GM12878 (cell line): ENCODE measurements around the gene FSHR. TPM values are rescaled to one million over a fixed set of nuclear protein-coding genes. Genes with fewer than 3 reads are reported as not detected.

Experiments used
- ATAC-seq: fragments of 200-7000 bp; cut with Tn5 transposase; 3 replicates; pipeline ENCODE4 v1.9.1; 2020; ENCODE audit warnings: mild to moderate bottlenecking, moderate library complexity
- BruUV-seq: library from RNA; stranded (reverse); fragments of 400-500 nt; replicated peaks from 2 replicates; lab custom pipeline; 2021; lab: Mats Ljungman, UMichigan
- CTCF ChIA-PET: fragments of 300-600 bp; sonication (Branson Sonifier 250); formaldehyde crosslinking; extraction: SDS; loops from one replicate; lab custom pipeline; 2021; ENCODE audit warnings: inconsistent platforms; lab: Yijun Ruan, JAX
- POLR2A ChIA-PET: fragments of 350-600 bp; formaldehyde crosslinking; extraction: SDS; loops from one replicate; lab custom pipeline; 2021; ENCODE audit warnings: inconsistent platforms; lab: Charles Lee
- RAD21 ChIA-PET: fragments of 300-600 bp; sonication (Branson Sonifier 250); formaldehyde crosslinking; loops from one replicate; lab custom pipeline; 2023; ENCODE audit warnings: antibody characterized with exemption; ENCODE audit not compliant: unreplicated experiment; lab: Charles Lee
- SMC1A ChIA-PET: fragments of 300-600 bp; sonication (Branson Sonifier 250); formaldehyde crosslinking; loops from one replicate; lab custom pipeline; 2023; ENCODE audit not compliant: unreplicated experiment, uncharacterized antibody; lab: Charles Lee
- DNase-seq: peaks from one replicate; pipeline ENCODE4 v3.0.0-alpha.2; 2011; ENCODE audit warnings: low read depth, low spot score
- FAIRE-seq: peaks from 3 replicates; lab custom pipeline; 2011; peaks lifted over from hg19 to GRCh38; lab: Jason Lieb, UNC
- H2AFZ ChIP-seq: 2 replicates; pipeline ENCODE4 v1.6.0; 2011; ENCODE audit warnings: low read depth, low read length, control low read depth; ENCODE audit not compliant: control insufficient read depth
- H3K27ac ChIP-seq: 2 replicates; pipeline ENCODE4 v1.5.1; 2011; ENCODE audit warnings: control low read depth; ENCODE audit not compliant: control insufficient read depth, insufficient read depth
- H3K27me3 ChIP-seq, 2 experiments: replicated peaks in 1 of 2; 2 replicates each; pipeline versions ENCODE4 v1.6.0 to v1.6.1; 2011; ENCODE audit warnings: low read length in 1 of 2; ENCODE audit not compliant: control insufficient read depth in 2 of 2, insufficient read depth in 2 of 2
- H3K36me3 ChIP-seq, 2 experiments: 2 replicates each; pipeline ENCODE4 v1.5.1; 2011; ENCODE audit warnings: low read length in 1 of 2; ENCODE audit not compliant: control insufficient read depth in 2 of 2, insufficient read depth in 2 of 2
- H3K4me1 ChIP-seq: 2 replicates; pipeline ENCODE4 v1.6.1; 2011; ENCODE audit warnings: mild to moderate bottlenecking, low read length, moderate library complexity, mixed read lengths; ENCODE audit not compliant: control insufficient read depth, insufficient read depth
- H3K4me2 ChIP-seq: 2 replicates; pipeline ENCODE4 v1.6.0; 2011; ENCODE audit warnings: control low read depth; ENCODE audit not compliant: control insufficient read depth, insufficient read depth
- H3K4me3 ChIP-seq: fragments of 200-600 bp; sonication (generic); 2 replicates; pipeline ENCODE4 v1.5.1; 2016
- H3K79me2 ChIP-seq: 2 replicates; pipeline ENCODE4 v1.6.0; 2011; ENCODE audit warnings: low read length; ENCODE audit not compliant: control insufficient read depth, insufficient read depth
- H3K9ac ChIP-seq: 2 replicates; pipeline ENCODE4 v1.8.0; 2011; ENCODE audit warnings: low read length, control low read depth, mixed read lengths; ENCODE audit not compliant: control insufficient read depth, insufficient read depth
- H3K9me3 ChIP-seq: replicated peaks from 3 replicates; pipeline ENCODE4 v1.5.1; 2011; ENCODE audit warnings: mild to moderate bottlenecking, low read length; ENCODE audit not compliant: control insufficient read depth, insufficient read depth
- H4K20me1 ChIP-seq: 2 replicates; pipeline ENCODE4 v1.6.0; 2011; ENCODE audit not compliant: control insufficient read depth, insufficient read depth
- CHD4 ChIP-seq: fragments of 200-600 bp; sonication (generic); IDR thresholded peaks from 2 replicates; pipeline ENCODE4 v1.6.1; 2016; ENCODE audit warnings: mild to moderate bottlenecking
- CUX1 ChIP-seq: IDR thresholded peaks from 2 replicates; pipeline ENCODE4 v1.6.1; 2012; ENCODE audit warnings: improper control_type of control experiment, low read depth, low read length; ENCODE audit not compliant: insufficient replicate concordance
- HDAC2 ChIP-seq: fragments of 200-600 bp; sonication (generic); IDR thresholded peaks from 2 replicates; pipeline ENCODE4 v1.6.1; 2017
- PBX3 ChIP-seq: IDR thresholded peaks from 2 replicates; pipeline ENCODE4 v1.6.1; 2011; ENCODE audit warnings: mild to moderate bottlenecking, low read depth, low read length, moderate library complexity; ENCODE audit not compliant: insufficient replicate concordance
- SREBF2 ChIP-seq: IDR thresholded peaks from 2 replicates; pipeline ENCODE4 v1.6.1; 2012; ENCODE audit warnings: mild to moderate bottlenecking, low read length
- SUPT20H ChIP-seq: IDR thresholded peaks from 2 replicates; pipeline ENCODE4 v1.6.1; 2011; ENCODE audit warnings: low read depth, mild to moderate bottlenecking, low read length, moderate library complexity, borderline replicate concordance; ENCODE audit not compliant: control insufficient read depth
- SUZ12 ChIP-seq: fragments of 200-600 bp; sonication (generic); IDR thresholded peaks from one replicate; pipeline ENCODE4 v1.6.1; 2018; ENCODE audit warnings: antibody characterized with exemption, mild to moderate bottlenecking; ENCODE audit not compliant: unreplicated experiment
- TCF12 ChIP-seq: IDR thresholded peaks from 2 replicates; pipeline ENCODE4 v1.6.1; 2011; ENCODE audit warnings: low read depth, mild to moderate bottlenecking, low read length
- TCF3 ChIP-seq: IDR thresholded peaks from 2 replicates; pipeline ENCODE4 v1.6.1; 2012; ENCODE audit warnings: low read depth, mild to moderate bottlenecking, low read length, borderline replicate concordance; ENCODE audit not compliant: insufficient read depth
- WGBS: methylation state at CpG from one replicate; pipeline ENCODE4 v1.1.6; 2016; ENCODE audit warnings: low lambda C conversion rate; ENCODE audit not compliant: insufficient replicate concordance, insufficient coverage; ENCODE audit errors: missing lambda C conversion rate; 5-methylcytosine and 5-hydroxymethylcytosine counted together
- in situ Hi-C: fragments of 300-500 bp; cut with MboI; formaldehyde crosslinking; loops from 9 replicates; pipeline ENCODE4 v1.14.3; 2018; ENCODE audit warnings: mixed read lengths
- intact Hi-C: fragments of 100-400 bp; cut with micrococcal nuclease; formaldehyde crosslinking; loops from one replicate; pipeline ENCODE4 v1.14.2; 2022; ENCODE audit not compliant: unreplicated experiment
- polyA plus RNA-seq, 11 experiments: library from polyadenylated mRNA; depleted of rRNA in 4 of 11; unstranded in 6 of 11; stranded (reverse) in 5 of 11; fragments of >200 nt; fragmentation: Nextera tagmentation in 4 of 11; fragmentation: Illumina TruSeq in 1 of 11; extraction: Ambion mirVana in 4 of 11; extraction: Trizol in 1 of 11; gene quantifications; 1 replicate in 1 of 11; 2 replicates in 10 of 11; pipeline versions ENCODE4 v1.2.1 to v1.2.3, GENCODE V29; 2011 to 2016; ENCODE audit warnings: inconsistent platforms in 2 of 11, missing spikeins in 2 of 11, low read depth in 1 of 11
- total RNA-seq, 4 experiments: library from RNA; depleted of rRNA in 3 of 4; stranded (reverse); fragments of >200 nt in 3 of 4; fragmentation: Illumina TruSeq in 1 of 4; extraction: Trizol in 1 of 4; gene quantifications; 2 replicates each; pipeline versions ENCODE4 v1.2.1 to v1.2.3, GENCODE V29; 2013 to 2021

Gene FSHR
- total and polyA plus RNA-seq, 10 of the 15 experiments (the other 5 are each of a cell fraction or from before 2014, with no cell fraction given): not detected

- Histone ChIP-seq H3K4me1 (no peaks in the 10 kb centered on the region), H3K36me3 (no peaks in the 10 kb centered on the region), H2AFZ (no peak overlapping the region), H3K27ac (no peak overlapping the region), H3K79me2 (no peaks in the 10 kb centered on the region), H3K9ac (no peak overlapping the region), H3K4me3 (no peak overlapping the region), H4K20me1 (no peaks in the 10 kb centered on the region), H3K27me3 (no peaks in the 10 kb centered on the region; a peak in 1 of 4 replicates), H3K9me3 (no peaks in the 10 kb centered on the region), H3K4me2 (no peak overlapping the region)
- ATAC-seq: no peak
- POLR2A ChIA-PET: no interaction called here
- WGBS: 9% methylated on average over 6 of the region's 6 CpGs
- no TSS peak for BruUV-seq
- RAD21 ChIA-PET: no interaction called here
- TF ChIP-seq CUX1: no peak
- TF ChIP-seq SUPT20H: no peak
- TF ChIP-seq SUZ12: no peak
- TF ChIP-seq TCF3: no peak
- TF ChIP-seq PBX3: no peak
- no peak for TF ChIP-seq HDAC2
- TF ChIP-seq CHD4: no peak
- no peak for TF ChIP-seq SREBF2
- TF ChIP-seq TCF12: no peak
- no peak for DNase-seq
- intact Hi-C loops: loop anchor here (5.0 to 10.0 kb wide), 4 partner anchors 226 to 1546 kb away; no protein-coding TSS in a partner anchor
- in situ Hi-C loops: loop anchor here (10.0 kb wide), 3 partner anchors 546 to 1456 kb away; no protein-coding TSS in a partner anchor
- FAIRE-seq: no peak
- SMC1A ChIA-PET: interaction anchor here (1.2 to 2.1 kb wide), 2 partner anchors 11 to 1453 kb away, joined by 3 to 5 read pairs; no protein-coding TSS in a partner anchor
- CTCF ChIA-PET: interaction anchor here (1.1 to 1.6 kb wide), 3 partner anchors 1196 to 1543 kb away, joined by 4 to 10 read pairs (median 5); no protein-coding TSS in a partner anchor
These were observed 205.8 kb downstream of the FSHR start for GRCh38 chr2:48948400-48949125.
